ENCODE data around the gene PRR12.

- no peak for TF ChIP-seq CTCF (IDR thresholded peaks at IDR 0.05; ENCODE audit: low read length)
- no peak for TF ChIP-seq EZH2phosphoT487 (IDR thresholded peaks at IDR 0.05; ENCODE audit: low read length)
Measured at GRCh38 chr19:49595819-49596404, 4.9 kb downstream of the PRR12 start.
